Measurements from ENCODE around the gene ERC2.

Gene ERC2

DNA sequence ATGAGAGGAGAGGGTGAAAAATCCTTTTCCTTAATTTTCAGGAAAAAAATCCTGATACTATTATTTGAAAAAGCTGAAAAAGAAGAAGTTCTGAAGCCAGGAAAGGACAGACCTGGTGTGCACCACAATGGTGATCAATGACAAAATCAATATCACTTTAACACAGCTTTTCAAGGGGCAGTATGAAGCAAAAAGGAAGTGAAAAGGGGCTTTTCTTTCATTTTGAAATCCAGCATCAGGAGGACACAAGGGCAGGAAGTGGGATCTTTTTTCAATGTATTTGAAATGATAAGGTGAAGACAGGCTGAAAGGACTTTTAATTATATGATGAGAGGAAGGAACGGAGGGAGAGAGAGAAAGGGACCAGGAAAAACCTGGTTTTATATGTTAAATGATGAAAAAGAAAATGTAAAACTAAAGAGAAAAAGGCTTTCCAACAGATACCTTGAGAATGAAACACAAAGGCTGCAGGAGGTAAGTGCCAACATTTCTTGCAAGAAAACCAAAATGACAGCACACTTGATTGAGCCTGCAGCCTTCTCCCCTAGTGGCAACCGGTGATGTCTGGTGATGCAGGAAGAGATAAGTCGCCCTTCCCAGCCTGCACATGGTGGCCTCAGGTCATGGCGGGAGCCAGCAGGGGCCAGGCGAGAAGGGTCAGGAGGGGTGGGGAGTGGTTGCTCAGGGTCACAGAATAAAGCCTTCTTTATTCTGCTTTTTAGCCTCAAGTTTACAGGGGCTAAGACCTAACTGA lies 744.4 kb downstream of the ERC2 start:
- Histone ChIP-seq H3K9ac (ENCODE audit: low read depth, low read length) (no peak overlapping the region), H3K27ac (ENCODE audit: low read depth, low read length) (no peak overlapping the region), H3K9me3 (ENCODE audit: control insufficient read depth, insufficient read depth, low read length) (no peaks in the 10 kb centered on the region), H3K36me3 (ENCODE audit: control insufficient read depth, insufficient read depth, low read length) (no peaks in the 10 kb centered on the region), H3K27me3 (ENCODE audit: control insufficient read depth, insufficient read depth, low read length) (no peaks in the 10 kb centered on the region), H3K4me3 (ENCODE audit: low read depth, low read length) (no peak overlapping the region), H3K4me1 (ENCODE audit: control insufficient read depth, insufficient read depth, low read length) (peaks cover 23% of the 10 kb centered on the region)

DNA sequence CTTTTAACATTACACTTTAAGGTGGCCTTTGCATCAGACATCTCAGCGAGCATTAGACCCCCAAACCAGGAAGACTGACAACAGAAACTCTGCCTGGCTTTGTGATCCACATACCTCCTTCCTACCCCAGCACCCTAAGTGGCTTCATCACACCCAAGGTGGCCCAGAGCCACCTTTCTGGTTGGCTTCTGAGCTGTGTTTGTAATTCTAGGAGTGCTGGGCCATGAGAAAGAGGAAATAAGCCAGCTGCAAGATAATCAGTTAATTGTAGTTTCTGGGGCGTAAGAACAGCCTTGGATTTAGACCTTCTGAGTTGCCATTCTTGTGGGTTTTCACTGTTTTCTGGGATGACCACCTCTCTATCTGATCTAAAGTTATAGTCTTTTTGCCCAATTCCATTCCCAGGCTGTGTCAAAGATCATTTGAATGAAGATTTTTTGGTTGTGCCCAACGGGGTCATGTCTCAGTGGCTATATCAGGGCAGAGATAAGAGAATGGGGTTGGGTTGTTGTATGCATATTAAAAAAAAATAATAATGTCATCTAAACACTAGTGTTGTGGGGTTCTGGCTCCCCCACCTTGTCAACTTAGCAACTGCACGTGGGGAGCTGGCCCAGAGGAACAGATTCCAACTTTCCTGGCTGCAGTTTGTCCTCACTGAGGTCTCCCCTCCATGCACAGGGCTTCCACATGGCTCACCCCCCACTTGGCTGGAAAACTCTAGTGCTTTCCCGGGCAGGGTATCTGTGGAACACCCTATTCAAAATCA lies 746.4 kb downstream of the ERC2 start:
- Histone ChIP-seq H3K27me3 (ENCODE audit: control insufficient read depth, insufficient read depth, low read length) (no peaks in the 10 kb centered on the region), H3K36me3 (ENCODE audit: control insufficient read depth, insufficient read depth, low read length) (no peaks in the 10 kb centered on the region), H3K27ac (ENCODE audit: low read depth, low read length) (no peak overlapping the region), H3K4me3 (ENCODE audit: low read depth, low read length) (no peak overlapping the region), H3K9ac (ENCODE audit: low read depth, low read length) (no peak overlapping the region), H3K4me1 (ENCODE audit: control insufficient read depth, insufficient read depth, low read length) (peaks cover 19% of the 10 kb centered on the region; the same call in 1 of the 2 replicates), H3K9me3 (ENCODE audit: control insufficient read depth, insufficient read depth, low read length) (no peaks in the 10 kb centered on the region)

DNA sequence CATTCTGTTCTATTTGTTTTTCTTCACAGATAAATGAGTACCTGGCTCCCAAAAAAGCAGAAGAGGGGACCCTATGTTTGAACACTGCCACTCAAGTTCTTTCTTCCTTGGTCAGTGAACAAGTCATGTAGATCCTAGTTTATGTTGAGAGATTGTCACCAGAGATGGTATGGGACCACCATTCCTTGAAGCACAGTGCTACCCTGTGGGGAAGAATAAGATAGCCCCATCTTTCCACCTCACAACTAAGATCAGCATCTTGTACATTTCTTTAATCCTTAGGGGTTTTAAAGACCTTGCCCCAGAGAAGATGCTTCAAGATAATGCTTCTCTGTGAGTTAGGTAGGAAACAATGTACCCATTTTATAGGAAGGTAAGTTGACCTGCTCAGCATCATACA lies 747.7 kb downstream of the ERC2 start:
- Histone ChIP-seq H3K4me1 (ENCODE audit: control insufficient read depth, insufficient read depth, low read length) (peaks cover 19% of the 10 kb centered on the region; the same call in 1 of the 2 replicates), H3K9ac (ENCODE audit: low read depth, low read length) (no peak overlapping the region), H3K36me3 (ENCODE audit: control insufficient read depth, insufficient read depth, low read length) (no peaks in the 10 kb centered on the region), H3K27ac (ENCODE audit: low read depth, low read length) (no peak overlapping the region), H3K4me3 (ENCODE audit: low read depth, low read length) (no peak overlapping the region), H3K9me3 (ENCODE audit: control insufficient read depth, insufficient read depth, low read length) (no peaks in the 10 kb centered on the region), H3K27me3 (ENCODE audit: control insufficient read depth, insufficient read depth, low read length) (no peaks in the 10 kb centered on the region)

DNA sequence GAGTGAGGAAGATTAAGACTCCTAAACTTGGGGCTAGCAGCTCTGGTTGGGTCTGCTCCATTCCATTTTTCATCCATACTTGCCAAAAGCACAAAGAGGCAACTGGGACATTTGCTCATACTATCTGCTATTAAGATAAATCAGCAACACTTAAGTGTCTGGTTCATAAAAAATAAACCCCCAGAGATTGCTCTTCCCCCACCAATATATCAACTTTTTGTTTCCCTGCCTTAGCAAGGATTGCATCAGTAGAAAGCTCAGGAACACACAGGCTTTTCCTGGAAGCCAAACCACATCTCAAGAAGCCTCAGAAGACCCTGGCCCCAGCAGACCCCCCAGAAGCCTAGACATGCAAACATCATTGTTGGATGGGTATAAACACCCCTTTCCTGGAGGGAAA lies 748.8 kb downstream of the ERC2 start:
- H3K27ac ChIP-seq (ENCODE audit: low read depth, low read length) = no peak overlapping the region
- H3K27me3 ChIP-seq (ENCODE audit: control insufficient read depth, insufficient read depth, low read length) = no peaks in the 10 kb centered on the region
- no peak overlapping the region for H3K4me3 ChIP-seq (ENCODE audit: low read depth, low read length)
- H3K4me1 ChIP-seq (ENCODE audit: control insufficient read depth, insufficient read depth, low read length) = peaks cover 8% of the 10 kb centered on the region; the same call in 1 of the 2 replicates
- H3K9me3 ChIP-seq (ENCODE audit: control insufficient read depth, insufficient read depth, low read length) = no peaks in the 10 kb centered on the region
- H3K36me3 ChIP-seq (ENCODE audit: control insufficient read depth, insufficient read depth, low read length) = no peaks in the 10 kb centered on the region
- no peak overlapping the region for H3K9ac ChIP-seq (ENCODE audit: low read depth, low read length)

DNA sequence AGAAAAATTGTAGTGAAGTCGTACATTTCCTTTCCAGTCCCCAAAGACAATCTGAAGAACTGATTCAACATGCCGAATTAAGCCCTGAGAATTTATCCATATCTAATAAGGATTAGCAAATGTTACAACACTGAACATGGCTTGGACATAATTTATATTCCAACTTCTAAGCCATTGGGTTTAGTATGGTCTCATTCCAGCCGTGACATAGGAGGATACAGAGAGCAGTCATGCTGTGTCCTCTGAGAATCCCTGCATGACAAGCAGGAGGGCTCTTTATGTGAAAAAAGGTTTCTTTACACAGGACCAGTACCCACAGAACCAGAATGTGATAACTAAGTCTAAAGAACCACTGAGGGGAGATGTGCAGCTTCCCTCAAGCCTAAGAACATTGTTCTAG lies 749.3 kb downstream of the ERC2 start:
- H3K9ac ChIP-seq (ENCODE audit: low read depth, low read length) = no peak overlapping the region
- no peaks in the 10 kb centered on the region for H3K36me3 ChIP-seq (ENCODE audit: control insufficient read depth, insufficient read depth, low read length)
- peaks cover 8% of the 10 kb centered on the region; the same call in 1 of the 2 replicates for H3K4me1 ChIP-seq (ENCODE audit: control insufficient read depth, insufficient read depth, low read length)
- no peaks in the 10 kb centered on the region for H3K27me3 ChIP-seq (ENCODE audit: control insufficient read depth, insufficient read depth, low read length)
- H3K4me3 ChIP-seq (ENCODE audit: low read depth, low read length) = no peak overlapping the region
- H3K9me3 ChIP-seq (ENCODE audit: control insufficient read depth, insufficient read depth, low read length) = no peaks in the 10 kb centered on the region
- H3K27ac ChIP-seq (ENCODE audit: low read depth, low read length) = no peak overlapping the region

DNA sequence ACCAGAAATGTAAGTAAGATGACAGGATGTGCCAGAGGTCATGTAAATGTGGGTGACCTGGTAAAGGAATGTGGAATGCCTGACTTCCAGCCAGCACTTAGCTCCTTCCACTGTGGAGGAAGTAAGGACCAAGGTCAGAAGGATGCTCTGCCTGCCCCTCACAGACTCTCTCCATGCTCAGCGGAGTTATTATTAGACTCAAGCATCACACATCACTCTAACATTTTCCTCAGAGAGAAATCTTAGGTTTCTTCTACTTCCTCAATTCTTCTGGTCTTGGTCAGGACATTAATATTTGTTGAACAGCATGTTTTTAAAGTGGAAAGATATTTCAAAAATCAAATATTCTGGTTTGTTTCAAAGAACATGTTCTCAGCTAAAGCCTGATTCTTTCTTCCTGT lies 749.7 kb downstream of the ERC2 start:
- Histone ChIP-seq H3K9ac (ENCODE audit: low read depth, low read length) (no peak overlapping the region), H3K4me3 (ENCODE audit: low read depth, low read length) (no peak overlapping the region), H3K9me3 (ENCODE audit: control insufficient read depth, insufficient read depth, low read length) (no peaks in the 10 kb centered on the region), H3K27me3 (ENCODE audit: control insufficient read depth, insufficient read depth, low read length) (no peaks in the 10 kb centered on the region), H3K27ac (ENCODE audit: low read depth, low read length) (no peak overlapping the region), H3K4me1 (ENCODE audit: control insufficient read depth, insufficient read depth, low read length) (peaks cover 4% of the 10 kb centered on the region; the same call in 1 of the 2 replicates), H3K36me3 (ENCODE audit: control insufficient read depth, insufficient read depth, low read length) (no peaks in the 10 kb centered on the region)

DNA sequence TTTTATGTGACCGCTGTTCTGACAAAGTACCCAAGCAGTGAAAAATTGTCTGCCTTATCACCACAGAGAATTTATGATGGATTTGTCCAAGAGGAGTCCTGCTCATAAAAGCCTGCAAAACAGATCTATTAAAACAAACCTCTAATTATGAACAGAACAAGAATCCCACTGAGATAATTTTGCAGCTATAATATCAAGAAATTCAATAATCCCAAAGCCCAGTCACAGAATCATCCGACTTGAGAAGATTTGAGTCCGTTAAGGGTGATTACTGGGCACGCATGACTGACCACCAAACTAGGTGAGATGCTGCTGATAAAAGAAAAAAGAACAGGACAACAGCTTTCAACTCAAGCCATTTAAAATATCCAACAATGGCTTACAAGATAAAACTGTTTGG lies 750.2 kb downstream of the ERC2 start:
- Histone ChIP-seq H3K4me3 (ENCODE audit: low read depth, low read length) (no peak overlapping the region), H3K27me3 (ENCODE audit: control insufficient read depth, insufficient read depth, low read length) (no peaks in the 10 kb centered on the region), H3K9me3 (ENCODE audit: control insufficient read depth, insufficient read depth, low read length) (no peaks in the 10 kb centered on the region), H3K4me1 (ENCODE audit: control insufficient read depth, insufficient read depth, low read length) (peaks cover 3% of the 10 kb centered on the region; the same call in 1 of the 2 replicates), H3K36me3 (ENCODE audit: control insufficient read depth, insufficient read depth, low read length) (no peaks in the 10 kb centered on the region), H3K27ac (ENCODE audit: low read depth, low read length) (no peak overlapping the region), H3K9ac (ENCODE audit: low read depth, low read length) (no peak overlapping the region)

DNA sequence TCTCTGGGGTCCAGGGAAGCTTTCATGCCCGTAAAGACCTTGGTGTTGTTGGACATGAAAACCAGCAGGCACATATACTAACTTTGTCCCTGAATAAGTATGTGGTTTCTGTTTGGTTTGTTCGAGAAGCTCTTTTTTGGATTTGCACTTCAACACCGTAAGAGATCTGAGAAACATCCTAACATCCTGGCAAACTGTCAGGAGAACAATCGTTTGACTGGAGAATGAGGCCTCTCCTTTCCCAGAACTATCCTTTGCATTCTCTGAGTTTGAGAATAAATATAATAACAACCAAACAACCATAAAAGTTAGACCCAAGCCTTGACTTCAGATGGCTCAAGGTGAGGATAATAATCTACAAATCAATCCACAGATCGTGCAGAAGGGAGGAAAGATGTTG lies 750.8 kb downstream of the ERC2 start:
- no peak overlapping the region for H3K27ac ChIP-seq (ENCODE audit: low read depth, low read length)
- H3K9ac ChIP-seq (ENCODE audit: low read depth, low read length) = no peak overlapping the region
- peaks cover 3% of the 10 kb centered on the region; the same call in 1 of the 2 replicates for H3K4me1 ChIP-seq (ENCODE audit: control insufficient read depth, insufficient read depth, low read length)
- no peaks in the 10 kb centered on the region for H3K9me3 ChIP-seq (ENCODE audit: control insufficient read depth, insufficient read depth, low read length)
- no peaks in the 10 kb centered on the region for H3K36me3 ChIP-seq (ENCODE audit: control insufficient read depth, insufficient read depth, low read length)
- no peak overlapping the region for H3K4me3 ChIP-seq (ENCODE audit: low read depth, low read length)
- no peaks in the 10 kb centered on the region for H3K27me3 ChIP-seq (ENCODE audit: control insufficient read depth, insufficient read depth, low read length)

DNA sequence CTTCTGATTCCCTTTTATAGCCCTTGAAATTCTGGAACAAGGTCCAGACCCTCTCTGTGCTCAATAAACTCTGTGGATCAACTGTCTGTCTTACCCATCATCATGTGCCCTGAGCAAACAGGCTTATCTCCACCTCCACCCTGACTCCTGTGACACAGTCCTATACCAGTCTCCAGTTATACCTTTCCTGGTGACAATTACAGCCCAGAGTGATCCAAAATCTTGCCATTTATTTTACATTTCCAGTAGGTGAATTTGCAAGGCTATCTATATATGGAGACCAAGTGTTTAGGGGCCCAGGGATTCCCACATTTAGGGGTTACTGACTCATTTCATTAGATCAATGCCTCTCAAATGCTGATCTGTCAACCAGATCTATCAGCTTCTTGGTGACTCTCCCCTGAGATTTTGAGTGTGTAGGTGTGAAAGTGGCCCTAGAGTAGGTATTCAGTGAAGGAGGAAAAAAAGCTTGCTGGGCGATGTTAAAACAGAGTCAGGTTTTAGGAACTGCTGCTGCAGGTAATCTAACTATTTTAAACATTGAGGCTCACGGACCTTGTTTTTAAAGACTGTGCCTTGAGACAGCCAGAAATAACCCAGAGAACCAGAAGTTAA lies 751.5 kb downstream of the ERC2 start:
- Histone ChIP-seq H3K4me1 (ENCODE audit: control insufficient read depth, insufficient read depth, low read length) (0 out of 2 replicates have a peak, but pooled peaks cover under 1% of the 10 kb centered on the region), H3K9me3 (ENCODE audit: control insufficient read depth, insufficient read depth, low read length) (no peaks in the 10 kb centered on the region), H3K4me3 (ENCODE audit: low read depth, low read length) (no peak overlapping the region), H3K27me3 (ENCODE audit: control insufficient read depth, insufficient read depth, low read length) (no peaks in the 10 kb centered on the region), H3K27ac (ENCODE audit: low read depth, low read length) (no peak overlapping the region), H3K9ac (ENCODE audit: low read depth, low read length) (no peak overlapping the region), H3K36me3 (ENCODE audit: control insufficient read depth, insufficient read depth, low read length) (no peaks in the 10 kb centered on the region)

DNA sequence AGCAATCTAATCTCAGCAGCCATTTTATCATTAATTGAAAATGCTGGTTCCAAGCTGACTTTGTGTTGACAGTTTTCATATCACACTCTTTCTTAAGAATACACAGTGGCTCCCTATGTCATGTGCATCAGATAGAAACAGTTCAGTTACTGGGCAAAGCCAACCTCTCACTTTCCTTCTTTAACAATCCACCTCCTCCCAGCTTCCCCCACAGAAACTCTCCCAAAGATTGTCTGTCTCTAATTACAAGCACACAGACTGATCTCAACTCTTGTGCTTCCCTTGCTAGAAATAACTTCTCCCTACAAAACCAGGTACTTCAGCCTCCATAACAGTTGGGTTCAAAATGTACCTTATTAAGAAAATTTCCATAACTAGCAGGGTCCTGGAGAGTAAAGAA lies 752.2 kb downstream of the ERC2 start:
- Histone ChIP-seq H3K27me3 (ENCODE audit: control insufficient read depth, insufficient read depth, low read length) (no peaks in the 10 kb centered on the region), H3K4me3 (ENCODE audit: low read depth, low read length) (no peak overlapping the region), H3K27ac (ENCODE audit: low read depth, low read length) (no peak overlapping the region), H3K9ac (ENCODE audit: low read depth, low read length) (no peak overlapping the region), H3K9me3 (ENCODE audit: control insufficient read depth, insufficient read depth, low read length) (no peaks in the 10 kb centered on the region), H3K4me1 (ENCODE audit: control insufficient read depth, insufficient read depth, low read length) (no peaks in the 10 kb centered on the region), H3K36me3 (ENCODE audit: control insufficient read depth, insufficient read depth, low read length) (no peaks in the 10 kb centered on the region)

DNA sequence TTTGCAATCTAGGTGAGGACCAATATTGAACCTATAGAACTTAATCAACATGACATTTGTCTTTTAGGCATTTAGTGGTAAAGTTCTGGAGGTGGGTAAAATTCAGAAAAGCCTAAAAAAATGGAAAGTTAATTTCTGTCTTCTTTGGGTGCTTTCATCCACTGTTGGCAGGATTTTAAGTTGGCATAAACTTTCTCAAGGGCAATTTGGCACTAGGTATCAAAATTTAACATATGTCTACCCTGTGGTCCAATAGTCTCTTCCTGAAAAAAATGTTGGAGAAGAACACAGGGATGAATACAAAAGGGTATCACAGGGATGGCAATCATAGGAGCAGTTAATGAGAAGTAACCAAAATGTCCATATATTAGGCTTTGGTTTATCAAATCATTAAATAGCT lies 754.2 kb downstream of the ERC2 start:
- Histone ChIP-seq H3K4me3 (ENCODE audit: low read depth, low read length) (no peak overlapping the region), H3K27me3 (ENCODE audit: control insufficient read depth, insufficient read depth, low read length) (no peaks in the 10 kb centered on the region), H3K27ac (ENCODE audit: low read depth, low read length) (no peak overlapping the region), H3K4me1 (ENCODE audit: control insufficient read depth, insufficient read depth, low read length) (no peaks in the 10 kb centered on the region), H3K9ac (ENCODE audit: low read depth, low read length) (no peak overlapping the region), H3K36me3 (ENCODE audit: control insufficient read depth, insufficient read depth, low read length) (no peaks in the 10 kb centered on the region), H3K9me3 (ENCODE audit: control insufficient read depth, insufficient read depth, low read length) (no peaks in the 10 kb centered on the region)

All from HUES48 (cell line).